Duodenal mucosa (tissue), 2 donors: ENCODE results near the gene NLGN1.
A peak's percentile ranks its signal among the peaks of the same experiment; 100 is the strongest.
"Not testable (repeated sequence)": the region's sequence is repeated elsewhere in the genome, so short reads cannot be mapped to it uniquely, and the experiment has no call there.

Experiments used
- H3K27ac ChIP-seq: one replicate; pipeline ENCODE4 v1.7.0; 2013; ENCODE audit warnings: low read depth, low read length
- H3K27me3 ChIP-seq, 2 donors: one replicate each; pipeline ENCODE4 v1.7.0; 2013; ENCODE audit warnings: low read length in 2 of 2, control low read depth in 1 of 2; ENCODE audit not compliant: insufficient read depth in 2 of 2, control insufficient read depth in 1 of 2
- H3K36me3 ChIP-seq, 2 donors: one replicate each; pipeline ENCODE4 v1.7.0; 2013; ENCODE audit warnings: low read length in 2 of 2, control low read depth in 1 of 2; ENCODE audit not compliant: insufficient read depth in 2 of 2, control insufficient read depth in 1 of 2
- H3K4me1 ChIP-seq, 2 donors: one replicate each; pipeline ENCODE4 v1.7.0; 2013; ENCODE audit warnings: low read length in 2 of 2, control low read depth in 1 of 2; ENCODE audit not compliant: insufficient read depth in 2 of 2, control insufficient read depth in 1 of 2
- H3K4me3 ChIP-seq, 2 donors: one replicate each; pipeline ENCODE4 v1.7.0; 2013; ENCODE audit warnings: low read length in 2 of 2, low read depth in 1 of 2
- H3K9ac ChIP-seq, 2 donors: one replicate each; pipeline ENCODE4 v1.7.0; 2013; ENCODE audit warnings: low read length in 2 of 2, low read depth in 1 of 2
- H3K9me3 ChIP-seq, 2 donors: one replicate each; pipeline ENCODE4 v1.7.0; 2013; ENCODE audit warnings: low read length in 2 of 2, control low read depth in 1 of 2; ENCODE audit not compliant: control insufficient read depth in 1 of 2

The NLGN1 gene

GRCh38 chr3:173584838-173585831 lies 187.6 kb downstream of the NLGN1 start:
- H3K4me3 ChIP-seq = peak overlapping the region; percentile 45 to 48
- H3K4me1 ChIP-seq = no peaks in the 10 kb centered on the region
- no peak overlapping the region for H3K27ac ChIP-seq
- no peaks in the 10 kb centered on the region for H3K36me3 ChIP-seq
- H3K9ac ChIP-seq = no peak overlapping the region
- H3K27me3 ChIP-seq = no peaks in the 10 kb centered on the region
- H3K9me3 ChIP-seq = no peaks in the 10 kb centered on the region

GRCh38 chr3:173586166-173586565 lies 188.6 kb downstream of the NLGN1 start:
- Histone ChIP-seq H3K4me1 (no peaks in the 10 kb centered on the region), H3K27ac (no peak overlapping the region), H3K9ac (no peak overlapping the region), H3K36me3 (no peaks in the 10 kb centered on the region), H3K27me3 (no peaks in the 10 kb centered on the region), H3K9me3 (no peaks in the 10 kb centered on the region), H3K4me3 (no peak overlapping the region)

GRCh38 chr3:173587055-173587454 lies 189.5 kb downstream of the NLGN1 start:
- Histone ChIP-seq H3K4me3 (no peak overlapping the region), H3K36me3 (no peaks in the 10 kb centered on the region), H3K9me3 (no peaks in the 10 kb centered on the region), H3K27me3 (no peaks in the 10 kb centered on the region), H3K4me1 (no peaks in the 10 kb centered on the region), H3K27ac (no peak overlapping the region), H3K9ac (no peak overlapping the region)

GRCh38 chr3:173588556-173588955 lies 191.0 kb downstream of the NLGN1 start:
- no peak overlapping the region for H3K4me3 ChIP-seq

GRCh38 chr3:173589116-173589515 lies 191.6 kb downstream of the NLGN1 start:
- no peaks in the 10 kb centered on the region for H3K9me3 ChIP-seq
- no peak overlapping the region for H3K27ac ChIP-seq

More at GRCh38 chr3:173588556-173588955, 191.0 kb downstream of the NLGN1 start:
- Histone ChIP-seq H3K9ac (no peak overlapping the region), H3K27me3 (no peaks in the 10 kb centered on the region), H3K9me3 (no peaks in the 10 kb centered on the region), H3K4me1 (no peaks in the 10 kb centered on the region), H3K36me3 (no peaks in the 10 kb centered on the region), H3K27ac (no peak overlapping the region)

GRCh38 chr3:173591401-173591800 lies 193.9 kb downstream of the NLGN1 start:
- Histone ChIP-seq H3K27ac (no peak overlapping the region), H3K9ac (no peak overlapping the region), H3K27me3 (no peaks in the 10 kb centered on the region), H3K9me3 (no peaks in the 10 kb centered on the region), H3K36me3 (no peaks in the 10 kb centered on the region), H3K4me3 (no peak overlapping the region), H3K4me1 (no peaks in the 10 kb centered on the region)

More at GRCh38 chr3:173589116-173589515, 191.6 kb downstream of the NLGN1 start:
- H3K36me3 ChIP-seq = no peaks in the 10 kb centered on the region
- no peak overlapping the region for H3K9ac ChIP-seq
- no peak overlapping the region for H3K4me3 ChIP-seq
- H3K4me1 ChIP-seq = no peaks in the 10 kb centered on the region
- H3K27me3 ChIP-seq = no peaks in the 10 kb centered on the region

- H3K4me1 ChIP-seq, H3K9ac ChIP-seq, H3K4me3 ChIP-seq, H3K36me3 ChIP-seq, H3K27me3 ChIP-seq, H3K27ac ChIP-seq, H3K9me3 ChIP-seq: not testable (repeated sequence)
Observed at GRCh38 chr3:173594881-173595280, 197.3 kb downstream of the NLGN1 start.

GRCh38 chr3:173599673-173600072 lies 202.1 kb downstream of the NLGN1 start:
- Histone ChIP-seq H3K4me3 (no peak overlapping the region), H3K9me3 (no peaks in the 10 kb centered on the region), H3K9ac (no peak overlapping the region), H3K4me1 (no peaks in the 10 kb centered on the region), H3K27me3 (no peaks in the 10 kb centered on the region), H3K36me3 (no peaks in the 10 kb centered on the region), H3K27ac (no peak overlapping the region)

GRCh38 chr3:173614522-173614921 lies 217.0 kb downstream of the NLGN1 start:
- Histone ChIP-seq H3K9ac (no peak overlapping the region), H3K36me3 (no peaks in the 10 kb centered on the region), H3K9me3 (no peaks in the 10 kb centered on the region)

GRCh38 chr3:173615661-173616060 lies 218.1 kb downstream of the NLGN1 start:
- Histone ChIP-seq H3K4me3 (no peak overlapping the region), H3K27ac (no peak overlapping the region), H3K9me3 (no peaks in the 10 kb centered on the region), H3K4me1 (no peaks in the 10 kb centered on the region), H3K36me3 (no peaks in the 10 kb centered on the region), H3K9ac (no peak overlapping the region), H3K27me3 (no peaks in the 10 kb centered on the region)

More at GRCh38 chr3:173614522-173614921, 217.0 kb downstream of the NLGN1 start:
- Histone ChIP-seq H3K27me3 (no peaks in the 10 kb centered on the region), H3K4me1 (no peaks in the 10 kb centered on the region), H3K27ac (no peak overlapping the region), H3K4me3 (no peak overlapping the region)
